ENCODE results near the gene SAMD11.

Gene SAMD11

GRCh38 chr1:962381-963300 lies 38.9 kb downstream of the SAMD11 start:
- DNase-seq (ENCODE audit: insufficient read length, low spot score) = no peak
- no peak for FAIRE-seq
- no peak for TF ChIP-seq CTCF (IDR thresholded peaks at IDR 0.05; ENCODE audit: insufficient read depth, missing control alignments)

DNA sequence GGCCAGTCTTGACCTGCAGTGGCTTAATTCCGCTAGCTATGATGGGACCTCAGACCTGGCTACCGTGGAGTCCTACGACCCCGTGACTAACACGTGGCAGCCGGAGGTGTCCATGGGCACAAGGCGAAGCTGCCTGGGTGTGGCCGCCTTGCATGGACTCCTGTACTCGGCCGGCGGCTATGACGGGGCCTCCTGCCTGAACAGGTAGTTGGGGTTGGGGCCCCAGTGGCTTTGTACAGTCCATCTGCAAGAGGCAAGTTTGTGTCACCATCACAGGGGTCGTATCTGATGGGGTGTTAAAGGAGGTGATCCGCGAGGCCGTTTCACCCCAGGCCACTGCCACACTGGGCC lies 39.6 kb downstream of the SAMD11 start:
- FAIRE-seq (no peak), DNase-seq (ENCODE audit: insufficient read length, low spot score) (no peak)
- no peak for TF ChIP-seq CTCF (IDR thresholded peaks at IDR 0.05; ENCODE audit: insufficient read depth, missing control alignments)

DNA sequence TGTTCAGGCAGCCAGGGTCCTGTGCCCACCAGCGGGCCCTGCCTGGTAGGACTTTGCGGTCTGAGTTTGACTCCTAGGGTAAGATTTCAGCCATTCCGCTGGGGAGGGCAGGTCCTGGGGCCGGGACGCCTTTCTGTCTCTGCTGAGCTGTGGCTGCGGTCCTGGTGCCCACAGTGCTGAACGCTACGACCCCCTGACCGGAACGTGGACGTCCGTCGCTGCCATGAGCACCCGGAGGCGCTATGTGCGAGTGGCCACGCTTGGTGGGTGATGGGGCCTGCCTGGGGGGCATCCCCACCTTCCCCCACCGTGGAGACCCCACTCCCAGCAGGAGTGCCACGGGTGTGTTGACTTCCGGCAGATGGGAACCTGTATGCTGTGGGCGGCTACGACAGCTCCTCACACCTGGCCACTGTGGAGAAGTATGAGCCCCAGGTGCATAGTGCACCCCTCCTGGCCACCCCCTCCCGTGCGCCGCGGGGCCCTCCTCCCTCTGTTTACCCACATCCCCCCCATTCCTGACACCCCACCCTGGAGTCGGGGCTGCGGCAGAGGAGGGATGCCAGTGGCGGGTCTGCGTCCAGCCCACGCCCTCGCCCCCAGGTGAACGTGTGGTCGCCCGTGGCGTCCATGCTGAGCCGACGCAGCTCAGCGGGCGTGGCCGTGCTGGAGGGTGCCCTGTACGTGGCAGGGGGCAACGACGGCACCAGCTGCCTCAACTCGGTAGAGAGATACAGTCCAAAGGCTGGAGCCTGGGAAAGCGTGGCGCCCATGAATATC lies 40.2 kb downstream of the SAMD11 start:
- FAIRE-seq = no peak
- no peak for TF ChIP-seq CTCF (IDR thresholded peaks at IDR 0.05; ENCODE audit: insufficient read depth, missing control alignments)
- DNase-seq (ENCODE audit: insufficient read length, low spot score) = no peak

- TF ChIP-seq CTCF (IDR thresholded peaks at IDR 0.05; ENCODE audit: insufficient read depth, missing control alignments) = no peak
- FAIRE-seq (no peak), DNase-seq (ENCODE audit: insufficient read length, low spot score) (no peak)
These were observed 41.2 kb downstream of the SAMD11 start for GRCh38 chr1:964691-965525.

DNA sequence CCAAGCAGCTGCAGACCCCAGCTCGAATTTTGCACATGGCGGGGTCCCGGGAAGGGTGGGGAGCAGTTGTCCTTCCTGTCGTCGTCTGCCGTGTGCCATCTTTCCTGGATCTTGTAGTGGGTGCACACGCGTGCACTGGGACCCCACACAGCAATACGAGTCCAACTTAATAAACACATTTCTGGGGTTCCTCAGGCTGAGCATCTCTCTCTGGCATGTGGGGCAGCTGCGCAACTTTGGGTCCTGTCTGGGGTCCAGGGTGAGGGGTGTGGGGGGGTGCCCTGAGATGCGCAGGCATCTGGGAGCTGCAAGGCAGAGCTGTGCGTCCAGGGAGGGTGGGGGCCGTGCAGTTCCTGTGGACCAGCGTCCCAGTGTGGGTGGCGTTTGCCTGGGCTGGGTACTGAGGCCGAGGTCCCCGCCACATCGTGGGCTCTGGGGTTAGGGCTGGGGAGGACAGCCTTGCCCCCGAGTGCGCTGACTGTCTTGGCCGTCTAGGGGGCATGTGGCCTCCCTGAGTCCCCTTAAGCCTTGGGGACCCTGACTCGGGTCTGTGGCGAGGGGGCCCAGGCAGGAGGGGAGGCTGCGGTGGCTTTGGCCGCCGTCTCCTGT lies 41.9 kb downstream of the SAMD11 start:
- FAIRE-seq (no peak), DNase-seq (ENCODE audit: insufficient read length, low spot score) (no peak)
- TF ChIP-seq CTCF (IDR thresholded peaks at IDR 0.05; ENCODE audit: insufficient read depth, missing control alignments) = no peak

GRCh38 chr1:966135-966703 lies 42.5 kb downstream of the SAMD11 start, which contains the start of gene PLEKHN1:
PLEKHN1 (plus strand) TSS chr1:966482; CDS start chr1:966532, 50 bp downstream.
- FAIRE-seq = no peak
- DNase-seq (ENCODE audit: insufficient read length, low spot score) = no peak

More at GRCh38 chr1:966135-966703, 42.5 kb downstream of the SAMD11 start, which contains the start of gene PLEKHN1:
- TF ChIP-seq CTCF (IDR thresholded peaks at IDR 0.05; ENCODE audit: insufficient read depth, missing control alignments) = no peak

Measured in D721Med (cell line).